Neural progenitor cell (in vitro differentiated cells): ENCODE measurements around the gene TULP1. TPM values are rescaled to one million over a fixed set of nuclear protein-coding genes. Genes with fewer than 3 reads are reported as not detected.

Experiments used
- DNase-seq: peaks from one replicate; pipeline ENCODE4 v3.0.0-alpha.2; 2016; ENCODE audit warnings: low spot score
- H2AFZ ChIP-seq: fragments of 200-600 bp; sonication (generic); replicated peaks from 2 replicates; pipeline ENCODE4 v1.6.1; 2016; ENCODE audit warnings: antibody characterized with exemption
- H3F3A ChIP-seq: fragments of 200-600 bp; sonication (generic); 2 replicates; pipeline ENCODE4 v1.6.1; 2016; ENCODE audit warnings: antibody characterized with exemption, low read depth
- H3K27ac ChIP-seq: fragments of 200-600 bp; sonication (generic); 2 replicates; pipeline ENCODE4 v1.5.1; 2016; ENCODE audit warnings: mild to moderate bottlenecking
- H3K27me3 ChIP-seq: fragments of 200-600 bp; sonication (generic); 2 replicates; pipeline ENCODE4 v1.6.1; 2016; ENCODE audit warnings: mild to moderate bottlenecking, moderate library complexity
- H3K36me3 ChIP-seq: fragments of 200-600 bp; sonication (generic); 2 replicates; pipeline ENCODE4 v1.5.1; 2016
- H3K4me1 ChIP-seq: fragments of 200-600 bp; sonication (generic); 2 replicates; pipeline ENCODE4 v1.6.1; 2016; ENCODE audit warnings: mixed run types
- H3K4me2 ChIP-seq: fragments of 200-600 bp; sonication (generic); 2 replicates; pipeline ENCODE4 v1.6.1; 2016
- H3K4me3 ChIP-seq: fragments of 200-600 bp; sonication (generic); 2 replicates; pipeline ENCODE4 v1.5.1; 2016
- H3K79me2 ChIP-seq: fragments of 200-600 bp; sonication (generic); 2 replicates; pipeline ENCODE4 v1.6.1; 2016; ENCODE audit warnings: low read depth
- H3K9ac ChIP-seq: fragments of 200-600 bp; sonication (generic); 2 replicates; pipeline ENCODE4 v1.6.1; 2016
- H3K9me3 ChIP-seq: fragments of 200-600 bp; sonication (generic); 2 replicates; pipeline ENCODE4 v1.5.1; 2016; ENCODE audit warnings: low read depth
- H4K20me1 ChIP-seq: fragments of 200-600 bp; sonication (generic); 2 replicates; pipeline ENCODE4 v1.6.1; 2016; ENCODE audit warnings: low read depth
- H3K27ac Mint-ChIP-seq: 3 replicates; pipeline ENCODE4 v1.8.0; 2021; ENCODE audit warnings: mixed read lengths
- H3K27me3 Mint-ChIP-seq: 2 replicates; pipeline ENCODE4 v1.8.0; 2022; ENCODE audit warnings: low read depth, mild to moderate bottlenecking, inconsistent platforms, moderate library complexity, mixed read lengths; ENCODE audit not compliant: insufficient read depth
- H3K36me3 Mint-ChIP-seq: 3 replicates; pipeline ENCODE4 v1.8.0; 2021; ENCODE audit warnings: mixed read lengths
- H3K4me1 Mint-ChIP-seq: 3 replicates; pipeline ENCODE4 v1.8.0; 2021; ENCODE audit warnings: mixed read lengths
- H3K4me3 Mint-ChIP-seq: 3 replicates; pipeline ENCODE4 v1.8.0; 2021; ENCODE audit warnings: mild to moderate bottlenecking, moderate library complexity, mixed read lengths
- H3K9me3 Mint-ChIP-seq: 3 replicates; pipeline ENCODE4 v1.8.0; 2020; ENCODE audit warnings: mixed read lengths
- CTCF ChIP-seq: fragments of 200-600 bp; sonication (generic); IDR thresholded peaks from 2 replicates; pipeline ENCODE4 v1.5.1; 2017; ENCODE audit warnings: antibody characterized with exemption, mild to moderate bottlenecking
- EZH2 ChIP-seq: fragments of 200-600 bp; sonication (generic); IDR thresholded peaks from 2 replicates; pipeline ENCODE4 v1.6.1; 2017; ENCODE audit warnings: antibody characterized with exemption, mild to moderate bottlenecking, moderate library complexity
- EZH2phosphoT487 ChIP-seq: fragments of 200-600 bp; sonication (generic); IDR thresholded peaks from 2 replicates; pipeline ENCODE4 v1.6.1; 2017; ENCODE audit warnings: antibody characterized with exemption
- total RNA-seq: library from RNA; depleted of rRNA; stranded (reverse); fragments of >200 nt; gene quantifications from 2 replicates; pipeline ENCODE4 v1.2.3, GENCODE V29; 2015; ENCODE audit warnings: low replicate concordance

Gene TULP1
- total RNA-seq, 1 donor from 2014 or later = not detected

DNA sequence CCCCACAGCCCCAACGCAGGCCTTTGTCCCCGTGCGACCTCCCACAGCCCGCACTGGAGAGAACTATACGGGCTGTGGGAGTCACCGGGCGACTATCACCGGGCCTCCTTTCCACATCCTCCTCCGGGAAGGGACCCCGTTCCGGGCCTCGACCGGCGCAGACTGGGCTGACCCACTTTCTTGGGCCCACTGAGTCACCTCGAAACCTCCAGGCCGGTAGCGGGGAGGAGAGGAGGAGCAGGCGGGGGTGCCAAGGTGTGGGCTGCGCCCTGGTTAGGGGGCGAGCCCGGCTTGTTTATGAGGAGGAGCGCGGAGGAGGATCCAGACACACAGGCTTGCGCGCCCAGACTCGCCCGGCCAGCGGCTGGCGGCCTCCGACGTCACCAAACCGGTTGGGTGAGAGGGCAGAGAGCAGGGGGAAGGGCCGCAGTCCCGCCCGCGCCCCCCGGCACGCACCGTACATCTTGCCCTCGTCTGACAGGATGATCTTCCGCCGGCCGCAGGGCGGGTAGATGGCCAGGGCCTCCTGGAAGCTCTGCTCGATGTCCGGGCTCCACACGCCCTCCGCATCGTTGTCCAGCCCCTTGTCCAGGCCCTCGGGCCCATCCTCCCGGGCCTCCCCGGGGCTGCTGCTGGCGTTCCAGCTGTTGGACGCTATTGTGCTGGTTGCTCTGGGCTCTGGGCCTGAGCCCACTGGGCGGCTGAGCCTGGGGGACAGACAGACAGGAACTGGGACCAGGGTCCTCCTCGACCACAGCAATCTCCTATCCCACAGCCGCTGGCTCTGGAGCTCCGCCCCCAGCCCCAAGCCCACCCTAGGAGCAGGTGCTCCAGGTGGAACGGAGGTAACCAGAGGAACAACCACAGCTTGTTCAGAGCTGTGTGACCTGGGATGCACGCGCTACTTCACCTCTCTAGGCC is 26.4 kb downstream of the TULP1 start:
- Mint-ChIP-seq H3K27ac (no peak overlapping the region), H3K36me3 (peaks cover 1% of the 10 kb centered on the region), H3K4me3 (peak overlapping the region; percentile 27), H3K9me3 (no peaks in the 10 kb centered on the region), H3K27me3 (peaks cover 6% of the 10 kb centered on the region), H3K4me1 (peaks cover 38% of the 10 kb centered on the region)
- H3K79me2 ChIP-seq = peaks cover 22% of the 10 kb centered on the region
- H3K9ac ChIP-seq = no peak overlapping the region
- H3K4me1 ChIP-seq = peaks cover 52% of the 10 kb centered on the region
- no peak overlapping the region for H3K4me3 ChIP-seq
- peak; percentile 65 for DNase-seq
- H3K27me3 ChIP-seq = no peaks in the 10 kb centered on the region
- no peak overlapping the region for H3K27ac ChIP-seq
- H3K4me2 ChIP-seq = peak overlapping the region; percentile 56
- H3K9me3 ChIP-seq = no peaks in the 10 kb centered on the region
- peaks cover 26% of the 10 kb centered on the region for H3F3A ChIP-seq
- H2AFZ ChIP-seq = no peak overlapping the region
- TF ChIP-seq EZH2phosphoT487 (no peak), CTCF (no peak), EZH2 (no peak)
- no peaks in the 10 kb centered on the region for H3K36me3 ChIP-seq
- H4K20me1 ChIP-seq = peaks cover 31% of the 10 kb centered on the region

DNA sequence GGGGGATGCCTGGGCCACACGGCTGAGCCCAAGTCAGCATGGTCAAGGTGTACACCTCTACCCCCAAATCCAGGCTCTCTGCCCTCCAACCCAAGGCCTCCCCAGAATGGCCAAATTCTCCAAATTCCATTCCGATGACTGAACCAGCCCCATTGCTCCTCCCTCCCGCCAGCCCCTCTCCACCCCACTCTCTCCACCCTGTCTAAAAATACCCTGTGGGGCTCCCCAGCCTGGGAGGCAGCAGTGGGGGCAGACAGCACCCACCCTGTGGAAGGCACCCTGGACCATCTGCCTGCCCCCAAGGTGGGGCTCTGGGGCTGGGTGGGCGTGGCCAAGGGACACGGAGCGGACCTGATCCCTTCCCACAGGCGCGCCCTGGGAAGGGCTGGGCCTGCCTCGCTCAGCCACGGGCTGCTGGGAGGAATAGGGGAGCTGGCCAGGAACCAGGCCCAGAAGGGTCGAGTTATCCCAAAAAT is 27.3 kb downstream of the TULP1 start:
- Histone ChIP-seq H3K4me2 (peak overlapping the region; percentile 56), H3K9me3 (no peaks in the 10 kb centered on the region), H2AFZ (no peak overlapping the region), H3K4me3 (no peak overlapping the region), H3K27ac (no peak overlapping the region), H3K27me3 (no peaks in the 10 kb centered on the region), H3F3A (peaks cover 19% of the 10 kb centered on the region), H3K4me1 (peaks cover 43% of the 10 kb centered on the region), H3K36me3 (no peaks in the 10 kb centered on the region), H3K79me2 (peaks cover 15% of the 10 kb centered on the region), H3K9ac (no peak overlapping the region), H4K20me1 (peaks cover 23% of the 10 kb centered on the region)
- H3K27ac Mint-ChIP-seq = no peak overlapping the region
- no peak overlapping the region for H3K4me3 Mint-ChIP-seq
- peak; percentile 75 for DNase-seq
- peaks cover 2% of the 10 kb centered on the region for H3K36me3 Mint-ChIP-seq
- H3K9me3 Mint-ChIP-seq = no peaks in the 10 kb centered on the region
- H3K4me1 Mint-ChIP-seq = peaks cover 30% of the 10 kb centered on the region
- TF ChIP-seq EZH2 (no peak), CTCF (no peak), EZH2phosphoT487 (no peak)
- H3K27me3 Mint-ChIP-seq = peaks cover 3% of the 10 kb centered on the region

DNA sequence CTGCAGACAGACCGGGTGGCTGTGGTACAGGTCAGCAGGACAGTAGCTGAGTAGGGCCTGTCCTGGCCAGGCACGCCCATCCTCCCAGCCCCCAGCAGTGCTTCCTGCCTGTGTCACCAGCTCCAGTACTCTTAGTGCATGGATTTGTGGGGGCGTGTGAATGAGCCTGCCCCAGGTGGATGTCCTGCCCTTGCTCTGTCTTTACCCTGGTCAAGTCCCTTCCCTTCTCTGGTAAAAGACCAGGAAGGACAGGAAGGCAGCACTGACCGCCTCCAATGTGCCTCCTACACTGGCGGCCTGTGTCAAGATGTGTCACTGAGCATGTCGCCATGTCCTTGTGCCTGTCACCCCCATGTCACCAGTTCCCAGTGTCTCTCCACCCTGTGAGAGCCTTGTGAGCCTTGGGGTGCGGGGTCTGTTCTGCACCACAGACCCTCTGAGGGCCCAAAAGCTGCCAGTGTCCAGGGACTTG is 27.7 kb downstream of the TULP1 start:
- H3K4me3 Mint-ChIP-seq = no peak overlapping the region
- H3K27ac ChIP-seq = no peak overlapping the region
- no peak for DNase-seq
- H3K9me3 ChIP-seq = no peaks in the 10 kb centered on the region
- H2AFZ ChIP-seq = no peak overlapping the region
- peaks cover 21% of the 10 kb centered on the region for H4K20me1 ChIP-seq
- peaks cover 4% of the 10 kb centered on the region for H3K27me3 Mint-ChIP-seq
- H3K27ac Mint-ChIP-seq = no peak overlapping the region
- peaks cover 2% of the 10 kb centered on the region for H3K36me3 Mint-ChIP-seq
- no peaks in the 10 kb centered on the region for H3K9me3 Mint-ChIP-seq
- peaks cover 15% of the 10 kb centered on the region for H3K79me2 ChIP-seq
- TF ChIP-seq EZH2 (no peak), CTCF (no peak)
- no peak overlapping the region for H3K4me3 ChIP-seq
- H3F3A ChIP-seq = peaks cover 17% of the 10 kb centered on the region
- H3K27me3 ChIP-seq = no peaks in the 10 kb centered on the region
- H3K4me1 Mint-ChIP-seq = peaks cover 27% of the 10 kb centered on the region
- H3K9ac ChIP-seq = no peak overlapping the region
- H3K4me2 ChIP-seq = peak overlapping the region; percentile 56
- no peaks in the 10 kb centered on the region for H3K36me3 ChIP-seq
- peaks cover 40% of the 10 kb centered on the region for H3K4me1 ChIP-seq
